IMR-90 (cell line): Measurements from ENCODE around the gene MAST1. TPM values are rescaled to one million over a fixed set of nuclear protein-coding genes. Genes with fewer than 3 reads are reported as not detected.

Experiments
- ATAC-seq: fragments of 200-7000 bp; cut with Tn5 transposase; 2 replicates; pipeline ENCODE4 v1.9.1; 2020; ENCODE audit warnings: low read depth, mild to moderate bottlenecking, moderate library complexity
- BruUV-seq: library from RNA; stranded (reverse); fragments of 400-500 nt; replicated peaks from 2 replicates; lab custom pipeline; 2021; lab: Mats Ljungman, UMichigan
- CTCF ChIA-PET: fragments of 300-600 bp; formaldehyde crosslinking; extraction: SDS; loops from one replicate; lab custom pipeline; 2021; ENCODE audit warnings: antibody characterized with exemption; lab: Yijun Ruan, JAX
- POLR2A ChIA-PET: fragments of 300-600 bp; sonication (Branson Sonifier 250); formaldehyde crosslinking; loops from one replicate; lab custom pipeline; 2022; ENCODE audit warnings: antibody characterized with exemption; ENCODE audit not compliant: unreplicated experiment; lab: Charles Lee
- DNase-seq: peaks from one replicate; pipeline ENCODE4 v3.0.0; 2013
- H2AFZ ChIP-seq: replicated peaks from 2 replicates; pipeline ENCODE3; 2013; ENCODE audit warnings: low read length, mild to moderate bottlenecking; ENCODE audit not compliant: poor library complexity
- H2AK5ac ChIP-seq: 2 replicates; pipeline ENCODE4 v1.6.1; 2013; ENCODE audit warnings: low read depth, low read length, inconsistent platforms
- H2AK9ac ChIP-seq: replicated peaks from 2 replicates; pipeline ENCODE3; 2013; ENCODE audit warnings: mild to moderate bottlenecking, low read depth, low read length, moderate library complexity; ENCODE audit not compliant: poor library complexity
- H2BK120ac ChIP-seq: 2 replicates; pipeline ENCODE4 v1.6.1; 2013; ENCODE audit warnings: low read depth, low read length, inconsistent platforms
- H2BK15ac ChIP-seq: 3 replicates; pipeline ENCODE4 v1.6.1; 2013; ENCODE audit warnings: low read depth, low read length, inconsistent platforms
- H2BK20ac ChIP-seq: 2 replicates; pipeline ENCODE4 v1.6.1; 2013; ENCODE audit warnings: low read depth, mild to moderate bottlenecking, inconsistent platforms, low read length, moderate library complexity
- H2BK5ac ChIP-seq: 2 replicates; pipeline ENCODE4 v1.6.1; 2013; ENCODE audit warnings: mild to moderate bottlenecking, low read depth, low read length, inconsistent platforms; ENCODE audit not compliant: poor library complexity, severe bottlenecking
- H3K14ac ChIP-seq: replicated peaks from 2 replicates; pipeline ENCODE4 v1.6.1; 2013; ENCODE audit warnings: low read depth, low read length, inconsistent platforms
- H3K18ac ChIP-seq: 2 replicates; pipeline ENCODE4 v1.6.1; 2013; ENCODE audit warnings: low read depth, low read length, control low read depth
- H3K23ac ChIP-seq: 2 replicates; pipeline ENCODE4 v1.6.1; 2013; ENCODE audit warnings: low read depth, low read length, inconsistent platforms
- H3K27ac ChIP-seq: 2 replicates; pipeline ENCODE4 v1.5.1; 2013; ENCODE audit warnings: mild to moderate bottlenecking, control low read depth, low read length; ENCODE audit not compliant: insufficient read depth
- H3K27me3 ChIP-seq: 2 replicates; pipeline ENCODE4 v1.6.1; 2013; ENCODE audit warnings: low read length; ENCODE audit not compliant: control insufficient read depth, insufficient read depth
- H3K36me3 ChIP-seq: 2 replicates; pipeline ENCODE4 v1.6.1; 2013; ENCODE audit warnings: low read length, mixed read lengths; ENCODE audit not compliant: control insufficient read depth, insufficient read depth
- H3K4ac ChIP-seq: 2 replicates; pipeline ENCODE4 v1.6.1; 2013; ENCODE audit warnings: low read depth, low read length, inconsistent platforms
- H3K4me1 ChIP-seq: 2 replicates; pipeline ENCODE4 v1.6.1; 2013; ENCODE audit warnings: low read length, mixed read lengths; ENCODE audit not compliant: control insufficient read depth, insufficient read depth
- H3K4me2 ChIP-seq: 2 replicates; pipeline ENCODE4 v1.6.1; 2013; ENCODE audit warnings: low read depth, mild to moderate bottlenecking, control low read depth, low read length, moderate library complexity
- H3K4me3 ChIP-seq: 2 replicates; pipeline ENCODE4 v1.5.1; 2013; ENCODE audit warnings: low read depth, mild to moderate bottlenecking, control low read depth, low read length, moderate library complexity; ENCODE audit not compliant: insufficient read depth
- H3K56ac ChIP-seq: 2 replicates; pipeline ENCODE4 v1.6.1; 2013; ENCODE audit warnings: low read length, inconsistent platforms; ENCODE audit not compliant: insufficient read depth; ENCODE audit errors: extremely low read depth
- H3K79me1 ChIP-seq, 2 experiments: 2 replicates each; pipeline ENCODE4 v1.6.1; 2013; ENCODE audit warnings: low read length in 2 of 2, inconsistent platforms in 1 of 2, low read depth in 1 of 2
- H3K9ac ChIP-seq: 2 replicates; pipeline ENCODE4 v1.6.1; 2013; ENCODE audit warnings: low read depth, low read length, control low read depth
- H3K9me1 ChIP-seq: 2 replicates; pipeline ENCODE4 v1.6.1; 2013; ENCODE audit warnings: low read length, inconsistent platforms; ENCODE audit not compliant: insufficient read depth
- H3K9me3 ChIP-seq: 2 replicates; pipeline ENCODE4 v1.6.1; 2013; ENCODE audit warnings: low read length; ENCODE audit not compliant: control insufficient read depth, insufficient read depth
- H4K20me1 ChIP-seq: 2 replicates; pipeline ENCODE4 v1.6.1; 2013; ENCODE audit warnings: low read length, inconsistent platforms; ENCODE audit not compliant: insufficient read depth
- H4K5ac ChIP-seq: 2 replicates; pipeline ENCODE4 v1.6.1; 2013; ENCODE audit warnings: mild to moderate bottlenecking, low read depth, low read length, control low read depth
- H4K8ac ChIP-seq, 2 experiments: 2 replicates each; pipeline ENCODE4 v1.6.1; 2013; ENCODE audit warnings: low read depth in 2 of 2, low read length in 2 of 2, control low read depth in 1 of 2, inconsistent platforms in 1 of 2
- H4K91ac ChIP-seq: 2 replicates; pipeline ENCODE4 v1.6.1; 2013; ENCODE audit warnings: low read depth, low read length, inconsistent platforms; ENCODE audit not compliant: insufficient read depth
- BHLHE40 ChIP-seq: fragments of 150-350 bp; IDR thresholded peaks from 2 replicates; pipeline ENCODE4 v1.6.1; 2016; ENCODE audit warnings: mild to moderate bottlenecking, low read depth, low read length
- CTCF ChIP-seq: conservative IDR thresholded peaks from 2 replicates; pipeline ENCODE4 v1.5.1; 2012; ENCODE audit warnings: mild to moderate bottlenecking, low read depth, low read length, improper control_type of control experiment
- ELK1 ChIP-seq: fragments of 150-350 bp; IDR thresholded peaks from 2 replicates; pipeline ENCODE4 v1.6.1; 2016; ENCODE audit warnings: low read depth, mild to moderate bottlenecking, low read length, moderate library complexity, borderline replicate concordance
- FOS ChIP-seq: fragments of 150-350 bp; IDR thresholded peaks from 2 replicates; pipeline ENCODE4 v1.6.1; 2016; ENCODE audit warnings: low read depth, low read length
- MAFK ChIP-seq: IDR thresholded peaks from 2 replicates; pipeline ENCODE4 v1.6.1; 2012; ENCODE audit warnings: low read depth, low read length, improper control_type of control experiment
- MAZ ChIP-seq: IDR thresholded peaks from 2 replicates; pipeline ENCODE4 v1.6.1; 2012; ENCODE audit warnings: low read depth, mild to moderate bottlenecking, low read length, improper control_type of control experiment, moderate library complexity, borderline replicate concordance
- MXI1 ChIP-seq: IDR thresholded peaks from 2 replicates; pipeline ENCODE4 v1.6.1; 2012; ENCODE audit warnings: low read depth, mild to moderate bottlenecking, low read length, moderate library complexity, borderline replicate concordance
- NFE2L2 ChIP-seq: fragments of 150-350 bp; IDR thresholded peaks from 2 replicates; pipeline ENCODE4 v1.6.1; 2016; ENCODE audit warnings: low read depth, mild to moderate bottlenecking, low read length
- POLR2A ChIP-seq: IDR thresholded peaks from 2 replicates; pipeline ENCODE4 v1.6.1; 2012; ENCODE audit warnings: mild to moderate bottlenecking, low read depth, low read length
- RAD21 ChIP-seq: IDR thresholded peaks from 2 replicates; pipeline ENCODE4 v1.6.1; 2012; ENCODE audit warnings: low read length, improper control_type of control experiment
- RCOR1 ChIP-seq: IDR thresholded peaks from 2 replicates; pipeline ENCODE4 v1.6.1; 2012; ENCODE audit warnings: mild to moderate bottlenecking, low read length, improper control_type of control experiment; ENCODE audit not compliant: insufficient replicate concordance
- SMC3 ChIP-seq: fragments of 150-350 bp; IDR thresholded peaks from 2 replicates; pipeline ENCODE4 v1.6.1; 2016; ENCODE audit warnings: low read depth, mild to moderate bottlenecking, antibody characterized with exemption, low read length, moderate library complexity
- USF2 ChIP-seq: fragments of 150-350 bp; IDR thresholded peaks from 2 replicates; pipeline ENCODE4 v1.6.1; 2017; ENCODE audit warnings: mild to moderate bottlenecking, antibody characterized with exemption, low read length, low read depth
- WGBS, 2 experiments: methylation state at CpG; one replicate each; pipeline versions ENCODE4 v1.1.5 to v1.1.7; 2013; ENCODE audit warnings: missing lambda C conversion rate in 2 of 2; ENCODE audit not compliant: insufficient read length in 1 of 2; ENCODE audit errors: extremely low coverage in 2 of 2; 5-methylcytosine and 5-hydroxymethylcytosine counted together
- dilution Hi-C: fragments of 300-500 bp; cut with HindIII; formaldehyde crosslinking; loops from one replicate; pipeline ENCODE4 v1.14.3; 2018; ENCODE audit warnings: low sequenced_read_pairs; ENCODE audit not compliant: unreplicated experiment
- in situ Hi-C: fragments of 300-500 bp; cut with MboI; formaldehyde crosslinking; loops from 3 replicates; pipeline ENCODE4 v1.14.3; 2019; ENCODE audit warnings: low sequenced_read_pairs, inconsistent platforms, mixed read lengths
- intact Hi-C: fragments of 100-400 bp; cut with micrococcal nuclease; formaldehyde crosslinking; loops from 2 replicates; pipeline ENCODE4 v1.10.0; 2022
- polyA plus RNA-seq, 3 experiments: library from polyadenylated mRNA; depleted of rRNA; stranded (reverse); fragments of >200 nt; gene quantifications; 2 replicates each; pipeline ENCODE4 v1.2.3, GENCODE V29; 2012; ENCODE audit warnings: low replicate concordance in 1 of 3
- total RNA-seq: library from RNA; depleted of rRNA; stranded (reverse); fragments of >200 nt; gene quantifications from 2 replicates; pipeline ENCODE4 v1.2.3, GENCODE V29; 2012

Gene MAST1
- total and polyA plus RNA-seq, 2 of the 4 experiments (the other 2 are of a cell fraction): 0.56 to 1.1 TPM

GRCh38 chr19:12797141-12797587 is 41.2 kb upstream of the MAST1 start:
- no peak overlapping the region for H2BK20ac ChIP-seq
- H2AK9ac ChIP-seq: no peak overlapping the region
- WGBS, 2 experiments: 90% methylated on average over 2 of the region's 6 CpGs; no CpG with 5 or more reads in 1 of the 2 experiments
- H2BK15ac ChIP-seq: no peak overlapping the region
- ChIA-PET POLR2A (no interaction called here), CTCF (interaction anchor here (0.7 to 4.1 kb wide), 2 partner anchors 31 to 40 kb away, joined by 3 to 30 read pairs; no protein-coding TSS in a partner anchor)
- H3K4me1 ChIP-seq: peaks cover 6% of the 10 kb centered on the region
- BruUV-seq: no TSS peak
- H3K27ac ChIP-seq: no peak overlapping the region
- no peak overlapping the region for H4K8ac ChIP-seq
- H4K91ac ChIP-seq: no peak overlapping the region
- dilution Hi-C loops: no loop called here
- H3K27me3 ChIP-seq: no peaks in the 10 kb centered on the region
- no peak for TF ChIP-seq FOS
- no peak for TF ChIP-seq BHLHE40
- TF ChIP-seq MXI1: no peak
- no peak for TF ChIP-seq NFE2L2
- no peak for TF ChIP-seq USF2
- no peak for TF ChIP-seq CTCF
- TF ChIP-seq RAD21: no peak
- no peak for TF ChIP-seq MAZ
- no peak for TF ChIP-seq POLR2A
- no peak for TF ChIP-seq RCOR1
- no peak for TF ChIP-seq SMC3
- TF ChIP-seq MAFK: no peak
- TF ChIP-seq ELK1: no peak
- no peak overlapping the region for H3K9ac ChIP-seq
- peaks cover 9% of the 10 kb centered on the region for H3K36me3 ChIP-seq
- H2BK5ac ChIP-seq: no peak overlapping the region
- no peak overlapping the region for H3K18ac ChIP-seq
- no peaks in the 10 kb centered on the region for H3K9me1 ChIP-seq
- in situ Hi-C loops: loop anchor here (25.0 kb wide), 1 partner anchor 1040 kb away; no protein-coding TSS in a partner anchor
- H4K20me1 ChIP-seq: peaks cover 12% of the 10 kb centered on the region
- no peak overlapping the region for H3K4ac ChIP-seq
- no peak overlapping the region for H2BK120ac ChIP-seq
- H2AFZ ChIP-seq: no peak overlapping the region
- no peak overlapping the region for H4K5ac ChIP-seq
- no peaks in the 10 kb centered on the region for H3K9me3 ChIP-seq
- no peak for ATAC-seq
- no peak overlapping the region for H3K14ac ChIP-seq
- no peak overlapping the region for H3K4me2 ChIP-seq
- no peak overlapping the region for H3K4me3 ChIP-seq
- intact Hi-C loops: no loop called here
- DNase-seq: no peak
- H3K23ac ChIP-seq: no peak overlapping the region
- H3K79me1 ChIP-seq: peaks cover 4 to 34% of the 10 kb centered on the region in 2 experiments; a peak in 3 of 4 replicates
- no peak overlapping the region for H3K56ac ChIP-seq
- H2AK5ac ChIP-seq: no peak overlapping the region
